CD1c-positive myeloid dendritic cell (primary cell): ENCODE results near the gene TMEM271.

Experiments
- DNase-seq: peaks from one replicate; pipeline ENCODE4 v3.0.0-alpha.2; 2016; ENCODE audit errors: extremely low spot score

Gene TMEM271

DNA sequence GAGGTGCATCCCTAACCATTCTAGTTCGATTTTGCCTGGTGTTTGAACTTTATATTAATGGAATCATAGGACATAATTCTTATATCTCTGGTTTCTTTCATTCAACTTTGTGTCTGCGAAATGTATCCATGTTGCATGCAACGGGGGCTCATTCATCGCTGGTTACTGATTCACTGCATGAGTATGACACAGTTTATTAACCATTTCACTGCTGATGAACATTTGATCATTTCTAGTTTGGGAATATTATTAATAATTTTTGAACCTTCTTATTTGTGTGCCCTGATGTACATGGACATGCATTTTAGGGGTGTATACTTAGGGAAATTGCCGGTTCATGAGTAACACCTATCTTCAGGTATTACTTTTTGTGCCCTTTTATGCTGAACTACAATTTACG lies 5.1 kb upstream of the TMEM271 start:
- DNase-seq: no peak

- DNase-seq: no peak
Measured at GRCh38 chr4:579543-580175, 3.6 kb upstream of the TMEM271 start.

GRCh38 chr4:578451-579443 lies 2.7 kb upstream of the TMEM271 start:
- DNase-seq: no peak

DNA sequence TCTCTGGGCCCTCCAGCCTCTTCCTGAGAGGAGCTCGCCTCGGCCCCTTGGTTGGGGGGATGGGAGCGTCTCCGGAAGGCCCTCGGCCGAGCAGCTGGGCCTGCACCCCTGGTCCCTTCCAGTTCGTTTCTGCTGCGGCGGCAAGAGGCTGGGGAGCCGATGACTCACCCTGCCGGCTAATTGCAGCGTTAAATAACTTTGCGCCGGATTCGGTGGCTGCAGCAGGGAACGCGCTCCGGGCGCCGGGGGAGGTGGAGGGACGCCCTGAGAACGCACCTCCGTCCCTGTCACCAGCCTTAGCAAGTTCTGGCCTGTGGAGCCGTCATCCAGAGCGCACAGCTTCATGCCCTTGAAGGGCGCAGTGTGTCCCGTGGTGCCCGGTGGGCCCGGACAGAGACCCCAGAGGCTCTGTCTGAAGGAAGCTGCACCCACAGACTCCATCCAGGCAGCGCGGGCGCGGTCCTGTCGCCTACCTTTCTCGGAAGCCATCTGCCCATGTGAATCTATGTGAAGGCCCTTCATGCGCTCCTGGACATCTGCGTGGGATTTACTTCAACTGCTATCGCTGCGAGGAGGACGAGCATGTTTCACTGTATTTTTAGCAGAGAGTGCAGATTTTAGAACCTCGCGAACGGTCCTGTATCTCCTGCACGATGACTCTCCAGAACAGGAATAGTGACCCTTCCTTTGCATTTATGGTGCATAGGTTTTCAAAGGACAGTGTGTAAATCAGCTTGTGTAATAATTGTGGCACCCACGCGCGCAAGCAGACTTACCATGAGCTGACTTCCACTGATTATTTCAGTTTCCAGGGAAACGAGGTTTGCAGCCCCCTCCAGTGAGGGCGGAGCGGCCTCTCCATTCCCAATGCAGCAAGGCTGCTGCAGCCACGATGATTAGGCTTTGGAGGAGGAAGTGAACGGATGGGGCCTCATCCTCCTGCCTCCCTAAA lies 1.7 kb upstream of the TMEM271 start:
- no peak for DNase-seq

DNA sequence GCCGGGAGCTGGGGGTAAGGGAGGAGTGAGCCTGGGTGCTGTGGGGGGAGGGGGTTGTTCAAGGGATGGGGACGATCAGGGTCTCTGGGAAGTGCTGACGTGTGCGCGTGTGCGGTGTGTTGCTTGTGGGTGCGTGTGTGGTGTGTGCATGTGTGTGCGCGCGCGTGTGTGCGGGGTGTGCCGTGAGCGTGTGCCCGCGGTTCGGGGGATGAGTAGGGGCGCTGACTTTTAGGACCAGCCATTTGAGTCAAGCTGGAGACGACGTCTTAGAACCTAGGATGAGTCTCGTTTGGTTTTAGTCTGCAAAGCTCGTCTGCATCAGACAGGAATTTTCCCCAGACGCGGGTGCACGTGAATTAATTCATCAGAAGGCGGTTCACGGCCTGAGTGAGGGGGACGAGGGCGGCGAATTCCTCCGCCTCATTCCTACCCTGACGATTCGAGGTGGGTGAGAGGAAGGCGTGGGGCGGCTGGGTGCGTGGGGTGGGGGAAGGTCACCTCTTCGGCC lies 950 bp upstream of the TMEM271 start:
- no peak for DNase-seq

DNA sequence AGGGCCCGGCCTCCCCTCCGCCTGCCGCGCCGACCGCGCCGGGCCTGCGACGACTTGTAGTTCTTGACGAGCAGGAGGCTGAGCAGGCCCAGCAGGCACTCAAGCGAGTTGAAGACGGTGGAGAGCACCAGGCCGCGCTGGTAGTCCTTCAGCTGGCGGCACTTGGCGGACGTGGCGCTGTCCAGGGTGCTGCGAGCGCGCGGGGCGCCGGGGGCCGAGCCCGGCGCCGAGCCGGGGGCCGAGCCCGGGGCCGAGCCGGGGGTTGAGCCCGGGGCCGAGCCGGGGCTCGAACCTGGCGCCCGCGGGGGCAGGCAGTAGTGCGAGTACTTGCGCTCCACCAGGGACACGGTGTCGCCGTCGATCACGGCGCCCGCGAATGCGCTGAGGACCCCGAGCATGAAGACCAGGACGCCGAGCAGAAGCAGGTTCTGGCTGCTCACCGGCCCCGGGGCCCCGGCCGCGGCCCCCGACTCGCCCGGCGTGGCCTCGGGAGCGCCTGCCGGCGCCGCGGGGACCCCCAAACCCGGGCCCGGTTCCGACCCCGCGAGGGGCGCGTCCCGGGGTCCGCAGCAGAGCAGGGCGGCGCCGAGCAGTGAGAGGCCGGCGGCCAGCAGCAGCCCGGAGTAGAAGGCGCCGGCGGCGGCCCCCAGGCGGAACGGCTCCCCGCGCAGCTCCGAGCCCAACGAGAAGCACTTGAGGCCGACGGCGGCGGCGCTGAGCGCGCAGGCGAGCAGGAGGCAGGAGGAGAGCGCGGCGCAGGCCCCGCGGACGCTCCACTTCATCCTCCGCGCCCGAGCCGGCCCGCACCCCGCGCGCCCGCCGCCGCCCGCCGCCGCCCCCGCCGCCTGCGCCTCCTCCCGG lies 584 bp downstream of the TMEM271 start:
- DNase-seq: peak; percentile 14

DNA sequence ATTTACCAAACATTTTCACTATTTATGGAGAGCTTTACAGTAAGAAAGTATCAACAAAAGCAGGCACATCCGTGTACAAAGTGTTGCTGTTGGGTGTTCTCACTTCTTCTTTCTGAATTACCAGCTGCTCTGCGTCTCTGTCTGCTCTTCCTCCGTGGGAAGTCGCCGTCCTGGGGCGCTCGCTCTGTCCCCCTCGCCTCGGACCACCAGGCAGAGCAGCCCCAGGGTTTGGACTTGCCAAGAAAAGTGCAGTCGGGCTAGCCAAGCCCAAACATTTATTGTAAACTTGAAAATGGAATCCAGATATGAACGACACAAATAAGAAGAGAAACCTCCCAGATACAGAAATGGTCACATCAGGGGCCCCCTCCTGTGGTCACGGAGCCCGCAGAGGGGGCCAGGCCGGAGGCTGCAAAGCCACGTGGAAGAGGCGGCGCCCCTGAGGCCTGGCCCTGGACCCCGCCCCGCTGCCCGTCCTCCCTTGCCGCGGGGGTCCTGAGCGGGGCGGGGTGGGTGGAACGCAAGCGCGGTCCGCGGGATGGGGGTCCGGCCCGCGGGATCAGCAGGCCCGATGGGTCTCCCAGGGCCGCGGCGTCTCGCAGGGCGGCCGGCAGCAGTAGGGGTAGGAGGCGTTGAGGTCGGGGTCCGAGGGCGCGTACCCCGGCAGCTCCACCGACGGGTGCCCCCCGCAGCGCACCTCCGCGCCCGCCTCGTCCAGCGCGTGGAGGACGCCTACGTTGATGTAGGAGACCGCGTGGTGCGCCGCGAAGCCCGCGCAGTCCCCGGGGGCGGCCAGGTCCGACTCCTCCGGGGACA lies 1.5 kb downstream of the TMEM271 start:
- no peak for DNase-seq

GRCh38 chr4:573122-573892 lies 2.8 kb downstream of the TMEM271 start:
- DNase-seq: no peak

DNA sequence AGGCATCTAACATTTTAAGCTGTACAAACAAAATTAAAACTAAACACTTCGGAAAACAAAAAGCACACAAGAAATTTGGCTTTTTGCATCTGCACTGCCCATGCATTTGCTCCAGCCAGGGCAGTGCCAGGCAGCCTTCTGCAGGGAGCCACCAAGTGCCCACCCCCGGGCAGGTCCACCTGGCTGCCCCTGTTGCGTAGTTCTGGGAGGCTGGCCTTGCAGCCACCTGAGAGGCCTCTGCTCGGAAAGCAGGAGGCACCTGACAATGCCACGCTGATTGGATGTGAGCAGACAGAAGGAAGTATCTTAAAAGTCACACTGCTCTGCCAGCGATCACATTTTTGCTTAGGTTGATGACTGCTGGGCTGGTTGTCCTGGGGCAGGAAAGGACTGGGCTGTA lies 3.5 kb downstream of the TMEM271 start:
- DNase-seq: no peak

DNA sequence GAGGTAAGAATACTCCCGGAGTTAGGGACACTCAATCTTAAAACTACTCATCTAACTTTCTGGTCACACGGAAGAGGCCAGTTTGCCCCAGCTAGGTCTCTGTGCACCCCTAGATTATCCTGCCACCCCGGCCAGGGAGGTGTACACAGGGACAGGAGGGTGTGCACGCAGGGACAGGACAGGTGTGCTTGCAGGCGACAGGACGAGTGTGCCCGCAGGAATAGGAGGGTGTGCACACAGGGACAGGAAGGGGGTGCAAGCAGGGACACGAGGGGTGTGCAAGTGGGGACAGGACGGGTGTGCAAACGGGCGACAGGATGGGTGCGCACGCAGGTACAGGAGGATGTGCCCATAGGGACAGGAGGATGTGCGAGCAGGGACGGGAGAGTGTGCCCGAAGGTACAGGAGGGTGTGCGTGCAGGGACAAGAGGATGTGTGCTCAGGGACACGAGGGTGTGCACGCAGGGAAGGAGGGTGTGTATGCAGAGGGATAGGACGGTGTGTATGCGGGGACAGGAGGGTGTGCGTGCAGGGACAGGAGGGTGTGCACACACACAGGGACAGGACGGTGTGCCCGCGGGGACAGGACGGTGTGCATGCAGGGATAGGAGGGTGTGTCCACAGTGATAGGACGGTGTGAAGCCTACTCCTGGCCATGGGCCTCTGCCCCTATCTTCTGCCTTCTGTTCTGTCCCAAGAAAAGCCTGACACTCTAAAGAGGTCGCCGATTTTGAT lies 4.1 kb downstream of the TMEM271 start:
- no peak for DNase-seq

DNA sequence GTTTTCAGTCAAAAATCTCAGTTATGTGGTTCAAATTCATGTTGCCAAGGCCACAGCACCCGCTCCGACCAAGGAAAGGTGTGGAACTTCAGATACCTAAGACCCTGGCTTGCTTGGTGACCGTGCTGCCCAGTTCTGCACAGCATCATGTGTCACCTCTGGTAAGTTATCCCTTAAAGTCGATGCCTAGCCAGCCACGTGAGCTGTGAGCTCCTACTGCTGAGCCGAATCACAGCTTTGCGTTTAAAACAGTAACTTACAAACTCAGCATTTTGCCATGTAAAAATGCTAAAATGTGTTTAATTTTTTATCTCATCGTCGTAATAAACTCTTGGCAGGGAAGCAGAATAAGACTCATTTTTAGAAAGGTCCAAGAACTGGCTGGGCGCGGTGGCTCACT lies 5.3 kb downstream of the TMEM271 start:
- DNase-seq: no peak

- no peak for DNase-seq
Measured at GRCh38 chr4:569958-570667, 6.0 kb downstream of the TMEM271 start.

- no peak for DNase-seq
Measured at GRCh38 chr4:568962-569361, 7.1 kb downstream of the TMEM271 start.

- DNase-seq: no peak
Measured at GRCh38 chr4:568351-568652, 7.8 kb downstream of the TMEM271 start.

- no peak for DNase-seq
Measured at GRCh38 chr4:567457-568350, 8.4 kb downstream of the TMEM271 start.

- DNase-seq: no peak
Measured at GRCh38 chr4:566508-567295, 9.4 kb downstream of the TMEM271 start.
